ENCODE data around the gene TDRD7.

TDRD7 gene

GRCh38 chr9:97529363-97530076, 117.6 kb downstream of the TDRD7 start:
- ChIA-PET POLR2A (no interaction called here), CTCF (interaction anchor here (0.7 kb wide), 1 partner anchor 70 kb away, joined by 3 read pairs; no protein-coding TSS in a partner anchor)
- H3K4me3 ChIP-seq (ENCODE audit: control insufficient read depth in 1 of 7, extremely low read depth in 1 of 7, insufficient read depth in 4 of 7, low read depth in 2 of 7, low read length in 6 of 7): no peak overlapping the region
- H3K36me3 ChIP-seq (ENCODE audit: control insufficient read depth in 4 of 4, insufficient read depth in 4 of 4, low read length in 3 of 4): no peaks in the 10 kb centered on the region
- 86% methylated on average over 11 of the region's 11 CpGs for WGBS (ENCODE audit: insufficient coverage)
- no peaks in the 10 kb centered on the region for H3K27me3 ChIP-seq (replicated peaks in 2 of 5; ENCODE audit: control insufficient read depth in 4 of 5, insufficient read depth in 5 of 5, low read length in 4 of 5)
- H3K9me3 ChIP-seq (ENCODE audit: control extremely low read depth in 1 of 5, control insufficient read depth in 4 of 5, insufficient read depth in 2 of 5, low read depth in 1 of 5, low read length in 4 of 5): peaks cover 0 to 6% (median 0%) of the 10 kb centered on the region in 5 experiments
- peak in 1 of 3 donors; percentile 15 for DNase-seq
- no peaks in the 10 kb centered on the region for H3K4me1 ChIP-seq (ENCODE audit: control extremely low read depth in 1 of 4, control insufficient read depth in 4 of 4, insufficient read depth in 4 of 4, low read length in 3 of 4)
- H3K27ac ChIP-seq (ENCODE audit: insufficient read depth in 1 of 2, low read depth in 1 of 2, low read length in 2 of 2, poor library complexity in 1 of 2, severe bottlenecking in 2 of 2): no peak overlapping the region

DNA sequence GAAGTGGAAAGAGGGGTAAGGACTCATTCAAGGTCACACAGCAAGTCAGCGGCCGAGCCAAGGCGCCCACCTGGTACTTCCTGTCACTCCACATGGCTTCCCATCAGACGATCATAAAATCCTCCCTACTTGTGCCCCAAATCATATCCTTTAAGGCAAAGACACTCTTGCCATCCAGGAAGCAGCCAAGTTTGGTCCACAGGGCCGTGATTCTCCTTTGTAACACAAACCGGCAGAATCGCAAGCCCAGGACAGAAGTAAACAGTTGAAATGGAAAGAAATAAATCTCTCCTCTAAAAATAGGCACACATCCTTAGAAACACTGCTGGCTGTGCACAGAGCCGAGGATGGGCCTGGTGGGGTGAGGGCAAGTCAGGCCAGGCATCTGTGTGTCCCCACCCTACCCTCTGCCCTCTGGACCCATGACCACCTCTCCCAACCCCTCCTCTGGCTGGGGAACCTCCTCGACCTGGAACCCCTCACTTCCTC, 120.0 kb downstream of the TDRD7 start:
- Histone ChIP-seq H3K27me3 (replicated peaks in 2 of 5; ENCODE audit: control insufficient read depth in 4 of 5, insufficient read depth in 5 of 5, low read length in 4 of 5) (no peaks in the 10 kb centered on the region), H3K4me3 (ENCODE audit: control insufficient read depth in 1 of 7, extremely low read depth in 1 of 7, insufficient read depth in 4 of 7, low read depth in 2 of 7, low read length in 6 of 7) (no peak overlapping the region), H3K36me3 (ENCODE audit: control insufficient read depth in 4 of 4, insufficient read depth in 4 of 4, low read length in 3 of 4) (no peaks in the 10 kb centered on the region), H3K9me3 (ENCODE audit: control extremely low read depth in 1 of 5, control insufficient read depth in 4 of 5, insufficient read depth in 2 of 5, low read depth in 1 of 5, low read length in 4 of 5) (peaks cover 0 to 6% (median 0%) of the 10 kb centered on the region in 5 experiments), H3K27ac (ENCODE audit: insufficient read depth in 1 of 2, low read depth in 1 of 2, low read length in 2 of 2, poor library complexity in 1 of 2, severe bottlenecking in 2 of 2) (no peak overlapping the region), H3K4me1 (ENCODE audit: control extremely low read depth in 1 of 4, control insufficient read depth in 4 of 4, insufficient read depth in 4 of 4, low read length in 3 of 4) (no peaks in the 10 kb centered on the region)
- CTCF ChIA-PET: no interaction called here
- POLR2A ChIA-PET: no interaction called here
- WGBS (ENCODE audit: insufficient coverage): 93% methylated on average over 5 of the region's 9 CpGs
- DNase-seq: no peak

GRCh38 chr9:97534185-97534584, 122.3 kb downstream of the TDRD7 start:
- Histone ChIP-seq H3K27me3 (replicated peaks in 2 of 5; ENCODE audit: control insufficient read depth in 4 of 5, insufficient read depth in 5 of 5, low read length in 4 of 5) (peaks cover 0 to 3% (median 0%) of the 10 kb centered on the region in 5 experiments), H3K27ac (ENCODE audit: insufficient read depth in 1 of 2, low read depth in 1 of 2, low read length in 2 of 2, poor library complexity in 1 of 2, severe bottlenecking in 2 of 2) (no peak overlapping the region), H3K4me1 (ENCODE audit: control extremely low read depth in 1 of 4, control insufficient read depth in 4 of 4, insufficient read depth in 4 of 4, low read length in 3 of 4) (no peaks in the 10 kb centered on the region), H3K9me3 (ENCODE audit: control extremely low read depth in 1 of 5, control insufficient read depth in 4 of 5, insufficient read depth in 2 of 5, low read depth in 1 of 5, low read length in 4 of 5) (peaks cover 0 to 6% (median 0%) of the 10 kb centered on the region in 5 experiments), H3K4me3 (ENCODE audit: control insufficient read depth in 1 of 7, extremely low read depth in 1 of 7, insufficient read depth in 4 of 7, low read depth in 2 of 7, low read length in 6 of 7) (no peak overlapping the region), H3K36me3 (ENCODE audit: control insufficient read depth in 4 of 4, insufficient read depth in 4 of 4, low read length in 3 of 4) (no peaks in the 10 kb centered on the region)
- 94% methylated on average over 3 of the region's 3 CpGs for WGBS (ENCODE audit: insufficient coverage)
- no peak for DNase-seq
- POLR2A ChIA-PET: no interaction called here
- CTCF ChIA-PET: interaction anchor here (1.1 kb wide), 1 partner anchor 60 kb away, joined by 3 read pairs; no protein-coding TSS in a partner anchor

- POLR2A ChIA-PET: no interaction called here
- DNase-seq: no peak
- CTCF ChIA-PET: interaction anchor here (1.1 kb wide), 1 partner anchor 61 kb away, joined by 3 read pairs; no protein-coding TSS in a partner anchor
Observed at GRCh38 chr9:97534961-97535594, 123.2 kb downstream of the TDRD7 start.

GRCh38 chr9:97535771-97536170, 123.9 kb downstream of the TDRD7 start:
- POLR2A ChIA-PET: no interaction called here
- DNase-seq: no peak
- H3K9me3 ChIP-seq (ENCODE audit: control extremely low read depth in 1 of 5, control insufficient read depth in 4 of 5, insufficient read depth in 2 of 5, low read depth in 1 of 5, low read length in 4 of 5): peaks cover 0 to 6% (median 0%) of the 10 kb centered on the region in 5 experiments
- H3K4me1 ChIP-seq (ENCODE audit: control extremely low read depth in 1 of 4, control insufficient read depth in 4 of 4, insufficient read depth in 4 of 4, low read length in 3 of 4): no peaks in the 10 kb centered on the region
- no peak overlapping the region for H3K27ac ChIP-seq (ENCODE audit: insufficient read depth in 1 of 2, low read depth in 1 of 2, low read length in 2 of 2, poor library complexity in 1 of 2, severe bottlenecking in 2 of 2)
- 95% methylated on average over 5 of the region's 5 CpGs for WGBS (ENCODE audit: insufficient coverage)
- peaks cover 0 to 3% (median 0%) of the 10 kb centered on the region in 5 experiments for H3K27me3 ChIP-seq (replicated peaks in 2 of 5; ENCODE audit: control insufficient read depth in 4 of 5, insufficient read depth in 5 of 5, low read length in 4 of 5)
- no peak overlapping the region for H3K4me3 ChIP-seq (ENCODE audit: control insufficient read depth in 1 of 7, extremely low read depth in 1 of 7, insufficient read depth in 4 of 7, low read depth in 2 of 7, low read length in 6 of 7)
- CTCF ChIA-PET: no interaction called here
- no peaks in the 10 kb centered on the region for H3K36me3 ChIP-seq (ENCODE audit: control insufficient read depth in 4 of 4, insufficient read depth in 4 of 4, low read length in 3 of 4)

More at GRCh38 chr9:97534961-97535594, 123.2 kb downstream of the TDRD7 start:
- no peak overlapping the region for H3K4me3 ChIP-seq (ENCODE audit: control insufficient read depth in 1 of 7, extremely low read depth in 1 of 7, insufficient read depth in 4 of 7, low read depth in 2 of 7, low read length in 6 of 7)
- no peak overlapping the region for H3K27ac ChIP-seq (ENCODE audit: insufficient read depth in 1 of 2, low read depth in 1 of 2, low read length in 2 of 2, poor library complexity in 1 of 2, severe bottlenecking in 2 of 2)
- WGBS (ENCODE audit: insufficient coverage): 100% methylated on average over 8 of the region's 10 CpGs
- H3K4me1 ChIP-seq (ENCODE audit: control extremely low read depth in 1 of 4, control insufficient read depth in 4 of 4, insufficient read depth in 4 of 4, low read length in 3 of 4): no peaks in the 10 kb centered on the region
- H3K36me3 ChIP-seq (ENCODE audit: control insufficient read depth in 4 of 4, insufficient read depth in 4 of 4, low read length in 3 of 4): no peaks in the 10 kb centered on the region
- peaks cover 0 to 3% (median 0%) of the 10 kb centered on the region in 5 experiments for H3K27me3 ChIP-seq (replicated peaks in 2 of 5; ENCODE audit: control insufficient read depth in 4 of 5, insufficient read depth in 5 of 5, low read length in 4 of 5)
- H3K9me3 ChIP-seq (ENCODE audit: control extremely low read depth in 1 of 5, control insufficient read depth in 4 of 5, insufficient read depth in 2 of 5, low read depth in 1 of 5, low read length in 4 of 5): peaks cover 0 to 6% (median 0%) of the 10 kb centered on the region in 5 experiments

- H3K27ac ChIP-seq (ENCODE audit: insufficient read depth in 1 of 2, low read depth in 1 of 2, low read length in 2 of 2, poor library complexity in 1 of 2, severe bottlenecking in 2 of 2): no peak overlapping the region
- H3K9me3 ChIP-seq (ENCODE audit: control extremely low read depth in 1 of 5, control insufficient read depth in 4 of 5, insufficient read depth in 2 of 5, low read depth in 1 of 5, low read length in 4 of 5): peaks cover 0 to 6% (median 0%) of the 10 kb centered on the region in 5 experiments
- no peak for DNase-seq
- H3K4me3 ChIP-seq (ENCODE audit: control insufficient read depth in 1 of 7, extremely low read depth in 1 of 7, insufficient read depth in 4 of 7, low read depth in 2 of 7, low read length in 6 of 7): no peak overlapping the region
- peaks cover 0 to 3% (median 0%) of the 10 kb centered on the region in 5 experiments for H3K27me3 ChIP-seq (replicated peaks in 2 of 5; ENCODE audit: control insufficient read depth in 4 of 5, insufficient read depth in 5 of 5, low read length in 4 of 5)
- H3K4me1 ChIP-seq (ENCODE audit: control extremely low read depth in 1 of 4, control insufficient read depth in 4 of 4, insufficient read depth in 4 of 4, low read length in 3 of 4): no peaks in the 10 kb centered on the region
- 100% methylated on average over 3 of the region's 9 CpGs for WGBS (ENCODE audit: insufficient coverage)
- CTCF ChIA-PET: interaction anchor here (1.4 kb wide), 1 partner anchor 12 kb away, joined by 3 read pairs; no protein-coding TSS in a partner anchor
- H3K36me3 ChIP-seq (ENCODE audit: control insufficient read depth in 4 of 4, insufficient read depth in 4 of 4, low read length in 3 of 4): no peaks in the 10 kb centered on the region
- POLR2A ChIA-PET: no interaction called here
Observed at GRCh38 chr9:97536480-97536879, 124.6 kb downstream of the TDRD7 start.

GRCh38 chr9:97543561-97543960, 131.7 kb downstream of the TDRD7 start:
- DNase-seq: no peak
- ChIA-PET POLR2A (no interaction called here), CTCF (interaction anchor here (1.2 kb wide), 1 partner anchor 16 kb away, joined by 4 read pairs; no protein-coding TSS in a partner anchor)
- no peak overlapping the region for H3K27ac ChIP-seq (ENCODE audit: insufficient read depth in 1 of 2, low read depth in 1 of 2, low read length in 2 of 2, poor library complexity in 1 of 2, severe bottlenecking in 2 of 2)
- H3K4me1 ChIP-seq (ENCODE audit: control extremely low read depth in 1 of 4, control insufficient read depth in 4 of 4, insufficient read depth in 4 of 4, low read length in 3 of 4): no peaks in the 10 kb centered on the region
- no peaks in the 10 kb centered on the region for H3K36me3 ChIP-seq (ENCODE audit: control insufficient read depth in 4 of 4, insufficient read depth in 4 of 4, low read length in 3 of 4)
- H3K9me3 ChIP-seq (ENCODE audit: control extremely low read depth in 1 of 5, control insufficient read depth in 4 of 5, insufficient read depth in 2 of 5, low read depth in 1 of 5, low read length in 4 of 5): no peaks in the 10 kb centered on the region
- H3K4me3 ChIP-seq (ENCODE audit: control insufficient read depth in 1 of 7, extremely low read depth in 1 of 7, insufficient read depth in 4 of 7, low read depth in 2 of 7, low read length in 6 of 7): no peak overlapping the region
- H3K27me3 ChIP-seq (replicated peaks in 2 of 5; ENCODE audit: control insufficient read depth in 4 of 5, insufficient read depth in 5 of 5, low read length in 4 of 5): no peaks in the 10 kb centered on the region
- WGBS (ENCODE audit: insufficient coverage): 100% methylated on average over 1 of the region's 1 CpG
